C4-2B (cell line): ENCODE measurements around the gene PEX5L.
"Not testable (repeated sequence)": the region's sequence is repeated elsewhere in the genome, so short reads cannot be mapped to it uniquely, and the experiment has no call there.

Source experiments
- ZFX ChIP-seq: fragments of 450-650 bp; IDR thresholded peaks from 2 replicates; pipeline ENCODE4 v1.6.1; 2017
- TF ChIP-seq, protein P1 (sequence below): fragments of 450-650 bp; conservative IDR thresholded peaks from 2 replicates; pipeline ENCODE4 v1.5.1; 2017; ENCODE audit warnings: mild to moderate bottlenecking

DNA sequence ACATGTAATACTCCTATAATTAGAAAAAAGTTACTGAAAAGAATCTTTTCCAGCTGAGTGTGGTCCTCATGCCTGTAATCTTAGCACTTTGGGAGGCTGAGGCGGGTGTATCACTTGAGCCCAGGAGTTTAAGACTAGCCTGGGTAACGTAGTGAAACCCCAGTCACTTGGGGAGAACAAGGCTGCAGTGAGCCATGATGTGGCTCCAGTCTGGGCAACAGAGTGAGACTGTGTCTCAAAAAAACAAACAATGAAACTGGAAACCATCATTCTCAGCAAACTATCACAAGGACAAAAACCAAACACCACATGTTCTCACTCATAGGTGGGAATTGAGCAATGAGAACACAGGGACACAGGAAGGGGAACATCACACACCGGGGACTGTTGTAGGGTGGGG lies 18.9 kb upstream of the PEX5L start:
- TF ChIP-seq, protein P1, sequence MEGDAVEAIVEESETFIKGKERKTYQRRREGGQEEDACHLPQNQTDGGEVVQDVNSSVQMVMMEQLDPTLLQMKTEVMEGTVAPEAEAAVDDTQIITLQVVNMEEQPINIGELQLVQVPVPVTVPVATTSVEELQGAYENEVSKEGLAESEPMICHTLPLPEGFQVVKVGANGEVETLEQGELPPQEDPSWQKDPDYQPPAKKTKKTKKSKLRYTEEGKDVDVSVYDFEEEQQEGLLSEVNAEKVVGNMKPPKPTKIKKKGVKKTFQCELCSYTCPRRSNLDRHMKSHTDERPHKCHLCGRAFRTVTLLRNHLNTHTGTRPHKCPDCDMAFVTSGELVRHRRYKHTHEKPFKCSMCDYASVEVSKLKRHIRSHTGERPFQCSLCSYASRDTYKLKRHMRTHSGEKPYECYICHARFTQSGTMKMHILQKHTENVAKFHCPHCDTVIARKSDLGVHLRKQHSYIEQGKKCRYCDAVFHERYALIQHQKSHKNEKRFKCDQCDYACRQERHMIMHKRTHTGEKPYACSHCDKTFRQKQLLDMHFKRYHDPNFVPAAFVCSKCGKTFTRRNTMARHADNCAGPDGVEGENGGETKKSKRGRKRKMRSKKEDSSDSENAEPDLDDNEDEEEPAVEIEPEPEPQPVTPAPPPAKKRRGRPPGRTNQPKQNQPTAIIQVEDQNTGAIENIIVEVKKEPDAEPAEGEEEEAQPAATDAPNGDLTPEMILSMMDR, result not testable (repeated sequence)
- not testable (repeated sequence) for TF ChIP-seq ZFX
